Stimulated activated CD4-positive, alpha-beta T cell treated with anti-CD3 and anti-CD28 coated beads, Interleukin-2, amount 100 ng/mL, for 24 hours (primary cell): Measurements from ENCODE around the gene PARP11.

Experiments used
- DNase-seq, 2 donors: peaks; one replicate each; pipeline ENCODE4 v3.0.0-alpha.2; 2020

Gene PARP11

GRCh38 chr12:3820122-3820521 is 53.1 kb downstream of the PARP11 start:
- no peak for DNase-seq

GRCh38 chr12:3816266-3816665 is 56.9 kb downstream of the PARP11 start:
- no peak for DNase-seq

GRCh38 chr12:3815094-3815766 is 58.0 kb downstream of the PARP11 start:
- DNase-seq: no peak

- no peak for DNase-seq
Observed at GRCh38 chr12:3810540-3810939, 62.7 kb downstream of the PARP11 start.

- DNase-seq: no peak
Observed at GRCh38 chr12:3810016-3810370, 63.2 kb downstream of the PARP11 start.

- no peak for DNase-seq
Observed at GRCh38 chr12:3809357-3810015, 63.7 kb downstream of the PARP11 start.

- DNase-seq: no peak
Observed at GRCh38 chr12:3805077-3805476, 68.1 kb downstream of the PARP11 start.

GRCh38 chr12:3803865-3804472 is 69.2 kb downstream of the PARP11 start:
- peak; percentile 74 to 76 for DNase-seq

GRCh38 chr12:3802721-3803120 is 70.5 kb downstream of the PARP11 start:
- DNase-seq: no peak

GRCh38 chr12:3797531-3798048 is 75.6 kb downstream of the PARP11 start:
- no peak for DNase-seq

GRCh38 chr12:3795492-3796133 is 77.6 kb downstream of the PARP11 start:
- DNase-seq: no peak

GRCh38 chr12:3795066-3795465 is 78.1 kb downstream of the PARP11 start:
- no peak for DNase-seq

- DNase-seq: no peak
Observed at GRCh38 chr12:3792623-3793288, 80.4 kb downstream of the PARP11 start.

- DNase-seq: no peak
Observed at GRCh38 chr12:3791256-3791874, 81.8 kb downstream of the PARP11 start.

GRCh38 chr12:3790642-3791041 is 82.6 kb downstream of the PARP11 start:
- no peak for DNase-seq

- no peak for DNase-seq
Observed at GRCh38 chr12:3789838-3790237, 83.4 kb downstream of the PARP11 start.

GRCh38 chr12:3777206-3777809 is 95.9 kb downstream of the PARP11 start:
- DNase-seq: no peak

- no peak for DNase-seq
Observed at GRCh38 chr12:3775385-3776035, 97.7 kb downstream of the PARP11 start.

- no peak for DNase-seq
Observed at GRCh38 chr12:3772380-3772779, 100.8 kb downstream of the PARP11 start.

GRCh38 chr12:3771853-3772252 is 101.3 kb downstream of the PARP11 start:
- no peak for DNase-seq

- DNase-seq: no peak
Observed at GRCh38 chr12:3770891-3771290, 102.3 kb downstream of the PARP11 start.
